ENCODE data around the gene ARAP2.

Gene ARAP2

GRCh38 chr4:36224972-36225903 is 19.1 kb downstream of the ARAP2 start:
- no peak for TF ChIP-seq ZBTB7A (IDR thresholded peaks at IDR 0.05; ENCODE audit: low read depth)
- no peak for TF ChIP-seq TEAD4 (IDR thresholded peaks at IDR 0.05)
- no peak for TF ChIP-seq CREB1 (IDR thresholded peaks at IDR 0.05; ENCODE audit: low read depth)
- TF ChIP-seq EGR1 (IDR thresholded peaks at IDR 0.05), result no peak
- no peak for TF ChIP-seq YY1 (IDR thresholded peaks at IDR 0.05; ENCODE audit: low read depth)
- no peak for TF ChIP-seq TAF1 (IDR thresholded peaks at IDR 0.05; ENCODE audit: low read depth)
- TF ChIP-seq TCF12 (IDR thresholded peaks at IDR 0.05; ENCODE audit: low read depth), result no peak
- TF ChIP-seq FOXM1 (IDR thresholded peaks at IDR 0.05; ENCODE audit: borderline replicate concordance, low read depth), result no peak
- TF ChIP-seq NFIC (IDR thresholded peaks at IDR 0.05), result no peak

GRCh38 chr4:36222702-36223101 is 21.6 kb downstream of the ARAP2 start:
- TF ChIP-seq FOXM1 (IDR thresholded peaks at IDR 0.05; ENCODE audit: borderline replicate concordance, low read depth) (no peak), TCF12 (IDR thresholded peaks at IDR 0.05; ENCODE audit: low read depth) (no peak)

- TF ChIP-seq CEBPB (IDR thresholded peaks at IDR 0.05) (no peak), TEAD4 (IDR thresholded peaks at IDR 0.05) (no peak), TAF1 (IDR thresholded peaks at IDR 0.05; ENCODE audit: low read depth) (no peak), FOXM1 (IDR thresholded peaks at IDR 0.05; ENCODE audit: borderline replicate concordance, low read depth) (no peak), MAX (IDR thresholded peaks at IDR 0.05) (no peak), EP300 (IDR thresholded peaks at IDR 0.05; ENCODE audit: borderline replicate concordance) (no peak)
These were observed 23.5 kb downstream of the ARAP2 start for GRCh38 chr4:36220776-36221175.

GRCh38 chr4:36218121-36218520 is 26.2 kb downstream of the ARAP2 start:
- TF ChIP-seq MAX (IDR thresholded peaks at IDR 0.05) (no peak), ZBTB7A (IDR thresholded peaks at IDR 0.05; ENCODE audit: low read depth) (no peak), CREB1 (IDR thresholded peaks at IDR 0.05; ENCODE audit: low read depth) (no peak), TCF12 (IDR thresholded peaks at IDR 0.05; ENCODE audit: low read depth) (no peak), EP300 (IDR thresholded peaks at IDR 0.05; ENCODE audit: borderline replicate concordance) (no peak), NFIC (IDR thresholded peaks at IDR 0.05) (no peak), TAF1 (IDR thresholded peaks at IDR 0.05; ENCODE audit: low read depth) (no peak), REST (IDR thresholded peaks at IDR 0.05; ENCODE audit: low read depth) (no peak), FOXM1 (IDR thresholded peaks at IDR 0.05; ENCODE audit: borderline replicate concordance, low read depth) (no peak), EGR1 (IDR thresholded peaks at IDR 0.05) (no peak), YY1 (IDR thresholded peaks at IDR 0.05; ENCODE audit: low read depth) (no peak), CEBPB (IDR thresholded peaks at IDR 0.05) (no peak), TEAD4 (IDR thresholded peaks at IDR 0.05) (no peak), USF1 (IDR thresholded peaks at IDR 0.05) (no peak), RAD21 (IDR thresholded peaks at IDR 0.05; ENCODE audit: low read depth) (no peak)

- TF ChIP-seq EGR1 (IDR thresholded peaks at IDR 0.05), result no peak
- TF ChIP-seq EP300 (IDR thresholded peaks at IDR 0.05; ENCODE audit: borderline replicate concordance), result no peak
- no peak for TF ChIP-seq TCF12 (IDR thresholded peaks at IDR 0.05; ENCODE audit: low read depth)
- no peak for TF ChIP-seq CREB1 (IDR thresholded peaks at IDR 0.05; ENCODE audit: low read depth)
- no peak for TF ChIP-seq RAD21 (IDR thresholded peaks at IDR 0.05; ENCODE audit: low read depth)
- TF ChIP-seq ZBTB7A (IDR thresholded peaks at IDR 0.05; ENCODE audit: low read depth), result no peak
- no peak for TF ChIP-seq MAX (IDR thresholded peaks at IDR 0.05)
- no peak for TF ChIP-seq REST (IDR thresholded peaks at IDR 0.05; ENCODE audit: low read depth)
- TF ChIP-seq NFIC (IDR thresholded peaks at IDR 0.05), result no peak
- TF ChIP-seq FOXM1 (IDR thresholded peaks at IDR 0.05; ENCODE audit: borderline replicate concordance, low read depth), result no peak
- no peak for TF ChIP-seq USF1 (IDR thresholded peaks at IDR 0.05)
- no peak for TF ChIP-seq YY1 (IDR thresholded peaks at IDR 0.05; ENCODE audit: low read depth)
- no peak for TF ChIP-seq CEBPB (IDR thresholded peaks at IDR 0.05)
- no peak for TF ChIP-seq TAF1 (IDR thresholded peaks at IDR 0.05; ENCODE audit: low read depth)
These were observed 28.7 kb downstream of the ARAP2 start for GRCh38 chr4:36215627-36216026.
